Subcutaneous adipose tissue (tissue), 4 donors: ENCODE results near the gene CCDC179. TPM values are rescaled to one million over a fixed set of nuclear protein-coding genes. Genes with fewer than 3 reads are reported as not detected.

ENCODE experiments used
- CTCF ChIP-seq: fragments of 450-650 bp; IDR thresholded peaks from one replicate; pipeline ENCODE4 v1.5.1; 2016; ENCODE audit warnings: low read depth, mild to moderate bottlenecking, control low read depth, antibody characterized with exemption, moderate library complexity
- total RNA-seq, 4 donors: library from RNA; depleted of rRNA; stranded (reverse); fragments of >200 nt; gene quantifications; one replicate each; pipeline ENCODE4 v1.1.0, GENCODE V29; 2016

CCDC179 gene
- total RNA-seq, 4 donors from 2014 or later: not detected

- no peak for TF ChIP-seq CTCF
These were observed 51.6 kb downstream of the CCDC179 start for GRCh38 chr11:22808571-22809197.

GRCh38 chr11:22807855-22808570 is 52.3 kb downstream of the CCDC179 start:
- TF ChIP-seq CTCF: no peak

GRCh38 chr11:22807391-22807790 is 52.9 kb downstream of the CCDC179 start:
- no peak for TF ChIP-seq CTCF

- no peak for TF ChIP-seq CTCF
These were observed 57.4 kb downstream of the CCDC179 start for GRCh38 chr11:22802861-22803260.

- TF ChIP-seq CTCF: no peak
These were observed 59.8 kb downstream of the CCDC179 start for GRCh38 chr11:22800482-22800881.

- TF ChIP-seq CTCF: no peak
These were observed 61.4 kb downstream of the CCDC179 start for GRCh38 chr11:22798901-22799300.

GRCh38 chr11:22797047-22797446 is 63.2 kb downstream of the CCDC179 start:
- TF ChIP-seq CTCF: no peak

Other genes starting within 250 kb of the CCDC179 start
- 1 to 10 TPM; 2.3 to 4.8 (median 2.8) TPM for gene FANCF, start 234.7 kb downstream of the CCDC179 start, total RNA-seq
- 1 to 10 TPM; 1.4 to 6.0 (median 2.4) TPM for gene GAS2, start 193.9 kb downstream of the CCDC179 start, total RNA-seq
- gene SVIP, start 30.7 kb downstream of the CCDC179 start, total RNA-seq: 1 to 10 TPM; 3.1 to 9.6 (median 4.3) TPM